Activated CD8-positive, alpha-beta memory T cell treated with anti-CD3 and anti-CD28 coated beads, Interleukin-2, amount 10 ng/mL, durations not matched to agents 7 days and 5 days (primary cell): Measurements from ENCODE around the gene FAM20C. TPM values are rescaled to one million over a fixed set of nuclear protein-coding genes. Genes with fewer than 3 reads are reported as not detected.
"Not testable (repeated sequence)": the region's sequence is repeated elsewhere in the genome, so short reads cannot be mapped to it uniquely, and the experiment has no call there.

Experiments used
- ATAC-seq: fragments of 150-1000 bp; cut with Tn5 transposase; one replicate; pipeline ENCODE4 v1.10.0; 2021; ENCODE audit warnings: moderate library complexity
- CTCF ChIA-PET: fragments of 350-600 bp; sonication (Branson Sonifier 250); formaldehyde crosslinking; loops from one replicate; lab custom pipeline; 2021; ENCODE audit warnings: antibody characterized with exemption; lab: Charles Lee
- DNase-seq: peaks from one replicate; pipeline ENCODE4 v3.0.0-alpha.2; 2020
- H3K27ac Mint-ChIP-seq: one replicate; pipeline ENCODE4 v1.8.0; 2021; ENCODE audit warnings: mild to moderate bottlenecking, mixed read lengths
- H3K27me3 Mint-ChIP-seq: one replicate; pipeline ENCODE4 v1.8.0; 2021; ENCODE audit warnings: mixed read lengths
- H3K36me3 Mint-ChIP-seq: one replicate; pipeline ENCODE4 v1.8.0; 2021; ENCODE audit warnings: mild to moderate bottlenecking, mixed read lengths
- H3K4me1 Mint-ChIP-seq: one replicate; pipeline ENCODE4 v1.8.0; 2021; ENCODE audit warnings: mixed read lengths
- H3K4me3 Mint-ChIP-seq: one replicate; pipeline ENCODE4 v1.8.0; 2021; ENCODE audit warnings: mild to moderate bottlenecking, moderate library complexity, mixed read lengths
- H3K9me3 Mint-ChIP-seq: one replicate; pipeline ENCODE4 v1.8.0; 2022; ENCODE audit warnings: low read depth, mixed read lengths
- total RNA-seq, 2 experiments: library from RNA; stranded (reverse); gene quantifications; one replicate each; pipeline ENCODE4 v1.2.3, GENCODE V29; 2021

Gene FAM20C
- total RNA-seq, 2 experiments from 2014 or later = 0.45 to 0.73 TPM

GRCh38 chr7:243580-243978, 51.2 kb downstream of the FAM20C start:
- CTCF ChIA-PET, H3K36me3 Mint-ChIP-seq, H3K9me3 Mint-ChIP-seq, H3K4me1 Mint-ChIP-seq, H3K27ac Mint-ChIP-seq, H3K4me3 Mint-ChIP-seq, ATAC-seq, H3K27me3 Mint-ChIP-seq, DNase-seq: not testable (repeated sequence)

- Mint-ChIP-seq H3K27ac (no peak overlapping the region), H3K9me3 (no peaks in the 10 kb centered on the region), H3K4me3 (no peak overlapping the region), H3K27me3 (no peaks in the 10 kb centered on the region), H3K4me1 (no peaks in the 10 kb centered on the region), H3K36me3 (no peaks in the 10 kb centered on the region)
- DNase-seq (no peak), ATAC-seq (no peak)
- CTCF ChIA-PET = no interaction called here
Observed at GRCh38 chr7:244974-245373, 52.6 kb downstream of the FAM20C start.

GRCh38 chr7:245574-246295, 53.4 kb downstream of the FAM20C start:
- CTCF ChIA-PET = no interaction called here
- no peaks in the 10 kb centered on the region for H3K4me1 Mint-ChIP-seq
- no peak overlapping the region for H3K27ac Mint-ChIP-seq
- ATAC-seq (no peak), DNase-seq (no peak)
- H3K27me3 Mint-ChIP-seq = no peaks in the 10 kb centered on the region
- H3K36me3 Mint-ChIP-seq = no peaks in the 10 kb centered on the region
- H3K9me3 Mint-ChIP-seq = no peaks in the 10 kb centered on the region
- no peak overlapping the region for H3K4me3 Mint-ChIP-seq

- DNase-seq (no peak), ATAC-seq (no peak)
- no peaks in the 10 kb centered on the region for H3K36me3 Mint-ChIP-seq
- CTCF ChIA-PET = no interaction called here
- H3K4me3 Mint-ChIP-seq = no peak overlapping the region
- H3K4me1 Mint-ChIP-seq = no peaks in the 10 kb centered on the region
- no peaks in the 10 kb centered on the region for H3K27me3 Mint-ChIP-seq
- no peak overlapping the region for H3K27ac Mint-ChIP-seq
- no peaks in the 10 kb centered on the region for H3K9me3 Mint-ChIP-seq
Observed at GRCh38 chr7:246451-246850, 54.1 kb downstream of the FAM20C start.

GRCh38 chr7:247181-247580, 54.8 kb downstream of the FAM20C start:
- ATAC-seq (no peak), DNase-seq (no peak)
- H3K9me3 Mint-ChIP-seq = no peaks in the 10 kb centered on the region
- H3K36me3 Mint-ChIP-seq = no peaks in the 10 kb centered on the region
- H3K4me1 Mint-ChIP-seq = no peaks in the 10 kb centered on the region
- H3K4me3 Mint-ChIP-seq = no peak overlapping the region
- CTCF ChIA-PET = no interaction called here
- no peak overlapping the region for H3K27ac Mint-ChIP-seq
- no peaks in the 10 kb centered on the region for H3K27me3 Mint-ChIP-seq

- DNase-seq (no peak), ATAC-seq (no peak)
- H3K27me3 Mint-ChIP-seq = no peaks in the 10 kb centered on the region
- H3K9me3 Mint-ChIP-seq = no peaks in the 10 kb centered on the region
- no peak overlapping the region for H3K27ac Mint-ChIP-seq
- CTCF ChIA-PET = no interaction called here
- H3K4me1 Mint-ChIP-seq = no peaks in the 10 kb centered on the region
- H3K4me3 Mint-ChIP-seq = no peak overlapping the region
- no peaks in the 10 kb centered on the region for H3K36me3 Mint-ChIP-seq
Observed at GRCh38 chr7:247636-248035, 55.3 kb downstream of the FAM20C start.

GRCh38 chr7:248732-249435, 56.5 kb downstream of the FAM20C start:
- no peaks in the 10 kb centered on the region for H3K27me3 Mint-ChIP-seq
- no peaks in the 10 kb centered on the region for H3K36me3 Mint-ChIP-seq
- no peaks in the 10 kb centered on the region for H3K4me1 Mint-ChIP-seq
- CTCF ChIA-PET = no interaction called here
- no peak overlapping the region for H3K4me3 Mint-ChIP-seq
- H3K9me3 Mint-ChIP-seq = no peaks in the 10 kb centered on the region
- DNase-seq = no peak
- no peak overlapping the region for H3K27ac Mint-ChIP-seq
- no peak for ATAC-seq

GRCh38 chr7:249989-250388, 57.6 kb downstream of the FAM20C start:
- Mint-ChIP-seq H3K4me3 (no peak overlapping the region), H3K27ac (no peak overlapping the region), H3K9me3 (no peaks in the 10 kb centered on the region), H3K27me3 (no peaks in the 10 kb centered on the region), H3K4me1 (no peaks in the 10 kb centered on the region), H3K36me3 (no peaks in the 10 kb centered on the region)
- no peak for DNase-seq
- CTCF ChIA-PET = no interaction called here
- no peak for ATAC-seq

GRCh38 chr7:250523-250922, 58.2 kb downstream of the FAM20C start:
- CTCF ChIA-PET = no interaction called here
- Mint-ChIP-seq H3K36me3 (no peaks in the 10 kb centered on the region), H3K4me1 (no peaks in the 10 kb centered on the region), H3K9me3 (no peaks in the 10 kb centered on the region), H3K27ac (no peak overlapping the region), H3K4me3 (no peak overlapping the region), H3K27me3 (no peaks in the 10 kb centered on the region)
- no peak for ATAC-seq
- DNase-seq = no peak

GRCh38 chr7:251005-251404, 58.6 kb downstream of the FAM20C start:
- CTCF ChIA-PET = no interaction called here
- ATAC-seq = no peak
- no peak overlapping the region for H3K27ac Mint-ChIP-seq

GRCh38 chr7:251446-252175, 59.2 kb downstream of the FAM20C start:
- Mint-ChIP-seq H3K4me1 (no peaks in the 10 kb centered on the region), H3K4me3 (no peak overlapping the region), H3K36me3 (no peaks in the 10 kb centered on the region), H3K27me3 (no peaks in the 10 kb centered on the region), H3K27ac (no peak overlapping the region), H3K9me3 (no peaks in the 10 kb centered on the region)
- CTCF ChIA-PET = no interaction called here
- no peak for DNase-seq
- no peak for ATAC-seq

More at GRCh38 chr7:251005-251404, 58.6 kb downstream of the FAM20C start:
- no peaks in the 10 kb centered on the region for H3K36me3 Mint-ChIP-seq
- H3K4me3 Mint-ChIP-seq = no peak overlapping the region
- DNase-seq = no peak
- H3K4me1 Mint-ChIP-seq = no peaks in the 10 kb centered on the region
- no peaks in the 10 kb centered on the region for H3K27me3 Mint-ChIP-seq
- H3K9me3 Mint-ChIP-seq = no peaks in the 10 kb centered on the region

GRCh38 chr7:252216-252965, 60.0 kb downstream of the FAM20C start:
- DNase-seq (no peak), ATAC-seq (no peak)
- Mint-ChIP-seq H3K4me1 (no peaks in the 10 kb centered on the region), H3K4me3 (no peak overlapping the region), H3K27ac (no peak overlapping the region), H3K36me3 (no peaks in the 10 kb centered on the region), H3K9me3 (no peaks in the 10 kb centered on the region), H3K27me3 (no peaks in the 10 kb centered on the region)
- CTCF ChIA-PET = no interaction called here

GRCh38 chr7:252981-253380, 60.6 kb downstream of the FAM20C start:
- Mint-ChIP-seq H3K4me1 (no peaks in the 10 kb centered on the region), H3K4me3 (no peak overlapping the region), H3K27ac (no peak overlapping the region), H3K36me3 (no peaks in the 10 kb centered on the region), H3K9me3 (no peaks in the 10 kb centered on the region), H3K27me3 (no peaks in the 10 kb centered on the region)
- no peak for DNase-seq
- ATAC-seq = no peak
- CTCF ChIA-PET = no interaction called here
